CD4-positive, alpha-beta T cell treated with Interleukin-1 beta for 1 hour (primary cell): ENCODE results near the gene LCN12.

Experiments used
- DNase-seq, 2 donors: peaks; one replicate each; pipeline ENCODE4 v3.0.0-alpha.2; 2020 to 2022

LCN12 gene

GRCh38 chr9:136974817-136975535 lies 22.9 kb downstream of the LCN12 start:
- peak; percentile 15 to 17 for DNase-seq

GRCh38 chr9:136975644-136976043 lies 23.6 kb downstream of the LCN12 start:
- DNase-seq = peak; percentile 42 to 45

GRCh38 chr9:136977223-136977622 lies 25.1 kb downstream of the LCN12 start, which contains the start of gene PTGDS:
PTGDS (plus strand) TSS chr9:136977504; CDS start chr9:136977579, 75 bp downstream.
- no peak for DNase-seq

GRCh38 chr9:136977649-136978072 lies 25.6 kb downstream of the LCN12 start:
- DNase-seq = no peak

GRCh38 chr9:136978073-136978864 lies 26.2 kb downstream of the LCN12 start:
- DNase-seq = peak; percentile 71 to 72

GRCh38 chr9:136978865-136979544 lies 26.9 kb downstream of the LCN12 start:
- no peak for DNase-seq

GRCh38 chr9:136979769-136980587 lies 27.9 kb downstream of the LCN12 start:
- no peak for DNase-seq

- DNase-seq = no peak
Observed at GRCh38 chr9:136980669-136981478, 28.8 kb downstream of the LCN12 start.

- no peak for DNase-seq
Observed at GRCh38 chr9:136981588-136982231, 29.6 kb downstream of the LCN12 start.

- no peak for DNase-seq
Observed at GRCh38 chr9:136982232-136983051, 30.4 kb downstream of the LCN12 start, which contains the start of gene LCNL1. LCNL1 (plus strand) TSS chr9:136982993; CDS start chr9:136983587, 594 bp downstream.

- DNase-seq = no peak
Observed at GRCh38 chr9:136983167-136983566, 31.1 kb downstream of the LCN12 start.

- DNase-seq = no peak
Observed at GRCh38 chr9:136983656-136984314, 31.7 kb downstream of the LCN12 start.

GRCh38 chr9:136984464-136985026 lies 32.5 kb downstream of the LCN12 start:
- no peak for DNase-seq

- no peak for DNase-seq
Observed at GRCh38 chr9:136985027-136985602, 33.0 kb downstream of the LCN12 start.

GRCh38 chr9:136985853-136986252 lies 33.8 kb downstream of the LCN12 start:
- no peak for DNase-seq

GRCh38 chr9:136988872-136989271 lies 36.8 kb downstream of the LCN12 start:
- DNase-seq = no peak

- DNase-seq = no peak
Observed at GRCh38 chr9:136990242-136990911, 38.3 kb downstream of the LCN12 start.
